ENCODE results near the gene NLRC3.

DNA sequence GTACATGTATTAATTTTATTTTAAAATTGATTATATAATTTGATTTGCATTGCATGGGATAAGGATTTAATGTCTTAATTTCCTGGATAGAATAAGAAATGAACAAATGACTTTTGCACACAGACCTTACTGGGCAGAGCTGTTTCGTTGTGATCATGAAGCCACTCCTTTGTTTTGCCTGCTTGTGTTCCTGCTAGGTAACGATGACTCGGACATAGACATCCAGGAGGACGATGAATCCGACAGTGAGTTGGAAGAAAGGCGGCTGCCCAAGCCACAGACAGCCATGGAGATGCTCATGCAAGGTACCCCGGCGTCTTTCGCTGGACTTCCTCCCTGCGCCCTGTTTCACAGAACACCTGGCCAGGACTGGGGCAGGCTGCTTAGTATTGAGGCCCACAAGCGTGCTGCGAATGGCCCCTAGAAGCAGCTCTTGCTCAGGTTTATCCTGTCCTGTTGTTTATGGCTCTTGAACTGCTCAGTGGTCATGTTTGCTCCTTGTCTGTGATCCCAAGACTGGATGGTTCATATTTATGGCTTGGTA, 46.8 kb downstream of the NLRC3 start:
- TF ChIP-seq, protein P1, sequence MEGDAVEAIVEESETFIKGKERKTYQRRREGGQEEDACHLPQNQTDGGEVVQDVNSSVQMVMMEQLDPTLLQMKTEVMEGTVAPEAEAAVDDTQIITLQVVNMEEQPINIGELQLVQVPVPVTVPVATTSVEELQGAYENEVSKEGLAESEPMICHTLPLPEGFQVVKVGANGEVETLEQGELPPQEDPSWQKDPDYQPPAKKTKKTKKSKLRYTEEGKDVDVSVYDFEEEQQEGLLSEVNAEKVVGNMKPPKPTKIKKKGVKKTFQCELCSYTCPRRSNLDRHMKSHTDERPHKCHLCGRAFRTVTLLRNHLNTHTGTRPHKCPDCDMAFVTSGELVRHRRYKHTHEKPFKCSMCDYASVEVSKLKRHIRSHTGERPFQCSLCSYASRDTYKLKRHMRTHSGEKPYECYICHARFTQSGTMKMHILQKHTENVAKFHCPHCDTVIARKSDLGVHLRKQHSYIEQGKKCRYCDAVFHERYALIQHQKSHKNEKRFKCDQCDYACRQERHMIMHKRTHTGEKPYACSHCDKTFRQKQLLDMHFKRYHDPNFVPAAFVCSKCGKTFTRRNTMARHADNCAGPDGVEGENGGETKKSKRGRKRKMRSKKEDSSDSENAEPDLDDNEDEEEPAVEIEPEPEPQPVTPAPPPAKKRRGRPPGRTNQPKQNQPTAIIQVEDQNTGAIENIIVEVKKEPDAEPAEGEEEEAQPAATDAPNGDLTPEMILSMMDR (IDR thresholded peaks at IDR 0.05): no peak
- no peak for TF ChIP-seq POLR2AphosphoS5 (IDR thresholded peaks at IDR 0.05)

All from upper lobe of left lung (tissue), 4 donors.